Lower lobe of right lung (tissue), 2 donors: ENCODE data around the gene HPSE2. TPM values are rescaled to one million over a fixed set of nuclear protein-coding genes. Genes with fewer than 3 reads are reported as not detected.
"Not testable (repeated sequence)": the region's sequence is repeated elsewhere in the genome, so short reads cannot be mapped to it uniquely, and the experiment has no call there.

Experiments
- ATAC-seq, 2 donors: fragments of 200-7000 bp; cut with Tn5 transposase; one replicate each; pipeline ENCODE4 v1.9.1; 2020 to 2022; ENCODE audit warnings: mild to moderate bottlenecking in 2 of 2, moderate library complexity in 2 of 2
- DNase-seq: peaks from one replicate; pipeline ENCODE4 v3.0.0-alpha.2; 2020
- H3K27ac ChIP-seq: fragments of 200-600 bp; one replicate; pipeline ENCODE4 v1.8.0; 2022
- H3K27me3 ChIP-seq: fragments of 200-600 bp; one replicate; pipeline ENCODE4 v1.8.0; 2022; ENCODE audit warnings: low read depth
- H3K36me3 ChIP-seq: fragments of 200-600 bp; one replicate; pipeline ENCODE4 v1.8.0; 2022; ENCODE audit warnings: mild to moderate bottlenecking
- H3K4me1 ChIP-seq: fragments of 200-600 bp; one replicate; pipeline ENCODE4 v1.8.0; 2022
- H3K4me3 ChIP-seq: fragments of 200-600 bp; one replicate; pipeline ENCODE4 v1.8.0; 2022; ENCODE audit warnings: mild to moderate bottlenecking
- H3K9me3 ChIP-seq: fragments of 200-600 bp; one replicate; pipeline ENCODE4 v1.8.0; 2022
- intact Hi-C: fragments of 100-400 bp; cut with DNase I; formaldehyde crosslinking; loops from one replicate; pipeline ENCODE4 v1.11.0; 2022
- total RNA-seq: library from RNA; stranded (reverse); fragmentation: NEBNext Ultra II Directional; extraction: Animal tissue kit (Norgen Biotek cat#: 25700); gene quantifications from one replicate; pipeline ENCODE4 v1.2.1, GENCODE V29; 2021
- TF ChIP-seq, protein P1 (sequence below): fragments of 200-600 bp; IDR thresholded peaks from one replicate; pipeline ENCODE4 v1.8.0; 2022; ENCODE audit warnings: antibody characterized with exemption, mild to moderate bottlenecking
- donor health status: DM: no; HTN: yes; CAD: no; lungs with severe emphysema.

HPSE2 gene
- total RNA-seq, 1 donor from 2014 or later, result 0.77 TPM

DNA sequence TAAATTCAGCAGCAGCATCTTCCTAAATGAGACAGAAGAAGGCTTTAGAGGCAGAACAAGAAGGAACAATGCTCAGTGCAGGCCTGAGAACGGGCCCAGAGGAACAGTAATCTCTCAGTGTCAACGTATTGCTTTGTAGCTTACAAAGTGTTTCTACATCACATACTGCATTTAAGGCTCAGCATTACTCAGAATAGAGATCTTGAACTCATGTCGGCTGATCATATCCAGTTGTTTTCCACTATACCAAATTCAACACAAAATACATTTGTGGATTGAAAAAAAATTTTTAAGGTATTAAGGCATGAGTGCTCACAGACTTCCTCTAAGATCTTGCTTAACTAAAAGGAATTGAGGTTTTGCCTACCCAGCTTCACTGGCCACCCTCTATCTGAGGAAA, 325.1 kb downstream of the HPSE2 start:
- H3K4me3 ChIP-seq, result no peak overlapping the region
- H3K36me3 ChIP-seq, result no peaks in the 10 kb centered on the region
- ATAC-seq (no peak), DNase-seq (no peak)
- no peaks in the 10 kb centered on the region for H3K27me3 ChIP-seq
- TF ChIP-seq, protein P1, sequence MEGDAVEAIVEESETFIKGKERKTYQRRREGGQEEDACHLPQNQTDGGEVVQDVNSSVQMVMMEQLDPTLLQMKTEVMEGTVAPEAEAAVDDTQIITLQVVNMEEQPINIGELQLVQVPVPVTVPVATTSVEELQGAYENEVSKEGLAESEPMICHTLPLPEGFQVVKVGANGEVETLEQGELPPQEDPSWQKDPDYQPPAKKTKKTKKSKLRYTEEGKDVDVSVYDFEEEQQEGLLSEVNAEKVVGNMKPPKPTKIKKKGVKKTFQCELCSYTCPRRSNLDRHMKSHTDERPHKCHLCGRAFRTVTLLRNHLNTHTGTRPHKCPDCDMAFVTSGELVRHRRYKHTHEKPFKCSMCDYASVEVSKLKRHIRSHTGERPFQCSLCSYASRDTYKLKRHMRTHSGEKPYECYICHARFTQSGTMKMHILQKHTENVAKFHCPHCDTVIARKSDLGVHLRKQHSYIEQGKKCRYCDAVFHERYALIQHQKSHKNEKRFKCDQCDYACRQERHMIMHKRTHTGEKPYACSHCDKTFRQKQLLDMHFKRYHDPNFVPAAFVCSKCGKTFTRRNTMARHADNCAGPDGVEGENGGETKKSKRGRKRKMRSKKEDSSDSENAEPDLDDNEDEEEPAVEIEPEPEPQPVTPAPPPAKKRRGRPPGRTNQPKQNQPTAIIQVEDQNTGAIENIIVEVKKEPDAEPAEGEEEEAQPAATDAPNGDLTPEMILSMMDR, result no peak
- intact Hi-C loops, result no loop called here
- H3K27ac ChIP-seq, result no peak overlapping the region
- no peaks in the 10 kb centered on the region for H3K4me1 ChIP-seq
- H3K9me3 ChIP-seq, result no peaks in the 10 kb centered on the region

DNA sequence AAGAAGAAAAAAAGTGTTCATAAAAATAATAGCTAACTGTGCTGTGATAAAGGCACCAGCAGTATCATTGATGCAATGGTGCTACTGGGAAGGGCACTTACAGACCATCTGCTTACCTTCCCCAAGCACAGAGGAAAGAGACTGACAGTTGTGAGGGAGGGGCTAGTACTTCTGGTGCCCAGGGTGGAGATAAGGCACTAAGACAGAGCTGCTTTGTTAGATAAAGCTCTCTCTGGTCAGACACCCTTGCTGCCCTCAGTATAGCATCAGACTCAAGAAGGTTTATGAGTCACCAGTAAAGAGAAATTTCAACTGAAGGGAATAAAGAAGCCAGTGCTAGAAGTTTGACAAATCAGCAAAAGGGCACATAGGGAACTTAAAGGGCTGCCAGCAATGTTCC, 325.6 kb downstream of the HPSE2 start:
- no peaks in the 10 kb centered on the region for H3K9me3 ChIP-seq
- no peaks in the 10 kb centered on the region for H3K4me1 ChIP-seq
- H3K27me3 ChIP-seq, result no peaks in the 10 kb centered on the region
- H3K36me3 ChIP-seq, result no peaks in the 10 kb centered on the region
- no peak overlapping the region for H3K27ac ChIP-seq
- DNase-seq (no peak), ATAC-seq (peak in 1 of 2 donors; percentile 46)
- intact Hi-C loops, result no loop called here
- H3K4me3 ChIP-seq, result no peak overlapping the region
- TF ChIP-seq, protein P1, result no peak

DNA sequence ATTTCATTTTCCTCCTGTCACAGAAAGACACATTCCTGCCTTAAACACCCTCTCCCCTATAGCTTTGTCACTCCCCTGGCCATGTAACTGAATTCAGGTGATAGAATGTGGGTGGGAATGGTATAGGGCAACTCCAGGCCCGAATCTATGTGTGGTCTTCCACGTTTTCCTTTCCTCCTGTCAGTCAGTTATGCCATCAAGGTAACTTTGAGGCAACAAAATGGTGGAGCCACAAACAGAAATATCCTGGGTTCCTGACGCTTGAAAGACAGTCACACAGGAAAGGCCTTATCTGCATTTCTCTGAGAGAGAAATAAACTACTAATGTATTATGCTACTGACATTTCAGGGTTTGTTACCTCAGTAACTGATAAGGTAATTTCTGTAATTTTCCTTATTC, 326.8 kb downstream of the HPSE2 start:
- Histone ChIP-seq H3K9me3 (no peaks in the 10 kb centered on the region), H3K27me3 (no peaks in the 10 kb centered on the region), H3K27ac (no peak overlapping the region), H3K4me3 (no peak overlapping the region), H3K36me3 (no peaks in the 10 kb centered on the region), H3K4me1 (no peaks in the 10 kb centered on the region)
- intact Hi-C loops, result no loop called here
- TF ChIP-seq, protein P1, result no peak
- no peak for DNase-seq
- no peak for ATAC-seq

DNA sequence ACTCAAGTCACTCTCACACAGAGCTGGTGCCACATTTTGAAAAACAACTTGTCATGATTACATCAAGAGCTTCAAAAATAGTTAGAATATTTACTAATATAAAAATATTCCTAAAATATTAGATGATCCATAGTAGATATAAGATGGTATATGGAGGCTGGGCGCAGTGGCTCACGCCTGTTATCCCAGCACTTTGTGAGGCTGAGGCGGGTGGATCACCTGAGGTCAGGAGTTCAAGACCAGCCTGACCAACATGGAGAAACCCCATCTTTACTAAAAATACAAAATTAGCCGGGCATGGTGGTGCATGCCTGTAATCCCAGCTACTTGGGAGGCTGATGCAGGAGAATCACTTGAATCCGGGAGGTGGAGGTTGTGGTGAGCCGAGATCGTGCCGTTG, 327.4 kb downstream of the HPSE2 start:
- H3K9me3 ChIP-seq, H3K4me1 ChIP-seq, intact Hi-C loops, H3K27me3 ChIP-seq, H3K27ac ChIP-seq, H3K36me3 ChIP-seq, H3K4me3 ChIP-seq, DNase-seq, ATAC-seq: not testable (repeated sequence)

DNA sequence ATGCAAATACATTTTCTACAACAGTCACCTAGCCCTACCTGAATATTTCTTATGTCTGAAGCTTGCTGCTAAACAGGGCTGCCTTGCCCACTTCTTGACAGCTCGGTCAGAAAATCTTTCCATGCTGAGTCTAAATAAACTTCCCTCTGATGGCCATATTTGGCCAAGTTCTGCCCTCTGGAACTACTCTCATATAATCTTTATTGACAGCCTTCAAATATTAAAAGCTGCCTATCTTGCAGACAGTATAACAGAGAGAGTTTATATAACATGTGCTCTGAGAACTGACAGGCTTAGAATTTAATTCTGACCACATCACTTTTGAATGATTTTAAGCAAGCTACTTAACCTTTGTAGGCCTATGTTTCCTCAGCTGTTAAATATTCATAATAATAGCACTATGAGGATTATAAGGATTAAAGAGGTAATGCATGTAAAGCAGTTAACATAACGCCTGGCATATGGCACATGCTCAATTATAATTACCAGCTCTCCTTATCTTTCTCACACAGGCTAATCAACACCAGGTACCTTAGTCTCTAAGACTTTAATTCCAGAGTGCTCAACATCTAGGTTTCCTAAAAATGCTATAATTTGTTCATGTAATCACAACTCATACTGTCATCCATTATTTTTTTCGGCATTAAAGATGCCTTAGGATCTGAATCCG, 334.1 kb downstream of the HPSE2 start:
- Histone ChIP-seq H3K4me1 (no peaks in the 10 kb centered on the region), H3K4me3 (no peak overlapping the region), H3K9me3 (no peaks in the 10 kb centered on the region), H3K36me3 (no peaks in the 10 kb centered on the region), H3K27ac (no peak overlapping the region), H3K27me3 (no peaks in the 10 kb centered on the region)
- DNase-seq (no peak), ATAC-seq (no peak)
- TF ChIP-seq, protein P1, result no peak
- intact Hi-C loops, result no loop called here

DNA sequence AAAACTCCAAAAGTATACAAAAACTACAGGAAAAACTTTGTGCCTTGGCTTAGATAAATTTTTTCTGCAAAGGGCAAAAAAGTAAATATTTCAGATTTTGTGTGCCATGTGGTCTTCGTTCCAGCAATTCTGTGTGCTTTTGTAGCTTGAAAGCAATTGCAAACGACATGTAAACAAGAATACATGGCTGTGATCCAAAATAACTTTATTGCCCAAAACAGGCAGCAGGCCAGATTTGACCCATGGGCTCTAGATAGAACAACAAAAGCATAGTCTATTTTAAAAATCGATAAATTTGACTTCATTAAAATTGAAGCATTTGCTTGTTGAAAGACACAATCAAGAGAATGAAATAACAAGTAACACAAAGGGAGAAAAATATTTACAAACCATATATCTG, 336.6 kb downstream of the HPSE2 start:
- Histone ChIP-seq H3K9me3 (no peaks in the 10 kb centered on the region), H3K4me3 (no peak overlapping the region), H3K27me3 (no peaks in the 10 kb centered on the region), H3K27ac (no peak overlapping the region), H3K36me3 (no peaks in the 10 kb centered on the region), H3K4me1 (no peaks in the 10 kb centered on the region)
- no peak for ATAC-seq
- intact Hi-C loops, result no loop called here
- TF ChIP-seq, protein P1, result no peak
- no peak for DNase-seq
